Left colon (tissue), 2 donors: ENCODE measurements around the gene PCAT7. TPM values are rescaled to one million over a fixed set of nuclear protein-coding genes. Genes with fewer than 3 reads are reported as not detected.

ENCODE experiments used
- total RNA-seq, 2 donors: library from RNA; stranded (reverse); fragmentation: NEBNext Ultra II Directional; extraction: Animal tissue kit (Norgen Biotek cat#: 25700); gene quantifications; one replicate each; pipeline ENCODE4 v1.2.1, GENCODE V29; 2021
- donor health status: DM: no; HTN: no; CAD: no.
- donor health status: DM: yes; HTN: yes; CAD: no.

The PCAT7 gene
- total RNA-seq, 2 donors from 2014 or later: 1.9 to 3.4 TPM

Other genes starting within 250 kb of the PCAT7 start
- not detected for gene NUTM2F, start 226.4 kb upstream of the PCAT7 start, total RNA-seq
- gene FBP2, start 38.7 kb downstream of the PCAT7 start, total RNA-seq: not detected
- 10 to 100 TPM; 53.4 to 71.6 TPM for gene FBP1, start 84.4 kb downstream of the PCAT7 start, total RNA-seq
- gene AOPEP, start 171.6 kb downstream of the PCAT7 start, total RNA-seq: 10 to 100 TPM; 40.4 to 42.1 TPM